ENCODE results near the gene MRPS12.

- TF ChIP-seq MAX (CRISPR knock-in tag; IDR thresholded peaks at IDR 0.05) (no peak), E2F4 (CRISPR knock-in tag; IDR thresholded peaks at IDR 0.05; ENCODE audit: borderline replicate concordance, low read depth) (no peak), ETV6 (CRISPR knock-in tag; IDR thresholded peaks at IDR 0.05) (no peak), USF2 (CRISPR knock-in tag; IDR thresholded peaks at IDR 0.05) (no peak)
Observed at GRCh38 chr19:38905620-38906019, 25.1 kb upstream of the MRPS12 start.

Measured in WTC11 (cell line).